ENCODE measurements around the gene COL21A1. TPM values are rescaled to one million over a fixed set of nuclear protein-coding genes. Genes with fewer than 3 reads are reported as not detected.

Gene COL21A1
- total RNA-seq, 2 experiments from 2014 or later = not detected

- Mint-ChIP-seq H3K9me3 (peaks cover 11% of the 10 kb centered on the region), H3K27me3 (no peaks in the 10 kb centered on the region), H3K4me1 (ENCODE audit: low read depth) (no peaks in the 10 kb centered on the region), H3K4me3 (no peak overlapping the region), H3K36me3 (ENCODE audit: low read depth) (no peaks in the 10 kb centered on the region), H3K27ac (no peak overlapping the region)
- TF ChIP-seq CTCF (IDR thresholded peaks at IDR 0.05) = no peak
- H3K27ac ChIP-seq (ENCODE audit: low read depth in 1 of 2, low read length in 2 of 2) = no peak overlapping the region
- no peaks in the 10 kb centered on the region for H3K36me3 ChIP-seq (ENCODE audit: insufficient read depth, low read length)
- no peak for DNase-seq
- intact Hi-C loops (cut with DNase I, micrococcal nuclease) = no loop called here
- H3K27me3 ChIP-seq (ENCODE audit: control insufficient read depth in 1 of 2, insufficient read depth in 2 of 2, low read length in 2 of 2) = no peaks in the 10 kb centered on the region
- ChIA-PET POLR2A (no interaction called here), CTCF (no interaction called here)
- no peaks in the 10 kb centered on the region for H3K9me3 ChIP-seq (ENCODE audit: control insufficient read depth in 1 of 2, insufficient read depth in 1 of 2, low read length in 2 of 2)
- H3K4me3 ChIP-seq (ENCODE audit: low read length) = no peak overlapping the region
- ATAC-seq (ENCODE audit: poor library complexity) = no peak
- no peaks in the 10 kb centered on the region for H3K4me1 ChIP-seq (ENCODE audit: insufficient read depth, low read length)
These were observed 142.8 kb downstream of the COL21A1 start for GRCh38 chr6:56104591-56104990.

- DNase-seq = no peak
- Mint-ChIP-seq H3K36me3 (ENCODE audit: low read depth) (no peaks in the 10 kb centered on the region), H3K4me1 (ENCODE audit: low read depth) (no peaks in the 10 kb centered on the region), H3K27me3 (no peaks in the 10 kb centered on the region), H3K9me3 (peaks cover 13% of the 10 kb centered on the region), H3K27ac (no peak overlapping the region), H3K4me3 (no peak overlapping the region)
- Histone ChIP-seq H3K9me3 (ENCODE audit: control insufficient read depth in 1 of 2, insufficient read depth in 1 of 2, low read length in 2 of 2) (peaks cover 0 to 8% of the 10 kb centered on the region in 2 experiments), H3K27me3 (ENCODE audit: control insufficient read depth in 1 of 2, insufficient read depth in 2 of 2, low read length in 2 of 2) (no peaks in the 10 kb centered on the region), H3K4me3 (ENCODE audit: low read length) (no peak overlapping the region), H3K36me3 (ENCODE audit: insufficient read depth, low read length) (no peaks in the 10 kb centered on the region), H3K4me1 (ENCODE audit: insufficient read depth, low read length) (no peaks in the 10 kb centered on the region), H3K27ac (ENCODE audit: low read depth in 1 of 2, low read length in 2 of 2) (no peak overlapping the region)
- intact Hi-C loops (cut with DNase I, micrococcal nuclease) = no loop called here
- no peak for TF ChIP-seq CTCF (IDR thresholded peaks at IDR 0.05)
- ChIA-PET POLR2A (no interaction called here), CTCF (no interaction called here)
- no peak for ATAC-seq (ENCODE audit: poor library complexity)
These were observed 145.2 kb downstream of the COL21A1 start for GRCh38 chr6:56102216-56102615.

- DNase-seq (peak in 3 of 14 experiments; percentile 3 to 59 (median 39)), ATAC-seq (ENCODE audit: poor library complexity) (no peak)
- ChIA-PET CTCF (no interaction called here), POLR2A (no interaction called here)
- H3K27me3 Mint-ChIP-seq = no peaks in the 10 kb centered on the region
- H3K4me3 Mint-ChIP-seq = no peak overlapping the region
- no peaks in the 10 kb centered on the region for H3K36me3 Mint-ChIP-seq (ENCODE audit: low read depth)
- no peaks in the 10 kb centered on the region for H3K27me3 ChIP-seq (ENCODE audit: control insufficient read depth in 1 of 2, insufficient read depth in 2 of 2, low read length in 2 of 2)
- no peaks in the 10 kb centered on the region for H3K36me3 ChIP-seq (ENCODE audit: insufficient read depth, low read length)
- H3K4me1 Mint-ChIP-seq (ENCODE audit: low read depth) = no peaks in the 10 kb centered on the region
- no peaks in the 10 kb centered on the region for H3K4me1 ChIP-seq (ENCODE audit: insufficient read depth, low read length)
- no peak overlapping the region for H3K27ac Mint-ChIP-seq
- no peak for TF ChIP-seq CTCF (IDR thresholded peaks at IDR 0.05)
- no peak overlapping the region for H3K4me3 ChIP-seq (ENCODE audit: low read length)
- H3K9me3 ChIP-seq (ENCODE audit: control insufficient read depth in 1 of 2, insufficient read depth in 1 of 2, low read length in 2 of 2) = peaks cover 0 to 8% of the 10 kb centered on the region in 2 experiments
- H3K9me3 Mint-ChIP-seq = peaks cover 11% of the 10 kb centered on the region
- intact Hi-C loops (cut with DNase I, micrococcal nuclease) = no loop called here
- H3K27ac ChIP-seq (ENCODE audit: low read depth in 1 of 2, low read length in 2 of 2) = no peak overlapping the region
These were observed 146.2 kb downstream of the COL21A1 start for GRCh38 chr6:56101141-56101553.
